ENCODE results near the gene PPIH.

DNA sequence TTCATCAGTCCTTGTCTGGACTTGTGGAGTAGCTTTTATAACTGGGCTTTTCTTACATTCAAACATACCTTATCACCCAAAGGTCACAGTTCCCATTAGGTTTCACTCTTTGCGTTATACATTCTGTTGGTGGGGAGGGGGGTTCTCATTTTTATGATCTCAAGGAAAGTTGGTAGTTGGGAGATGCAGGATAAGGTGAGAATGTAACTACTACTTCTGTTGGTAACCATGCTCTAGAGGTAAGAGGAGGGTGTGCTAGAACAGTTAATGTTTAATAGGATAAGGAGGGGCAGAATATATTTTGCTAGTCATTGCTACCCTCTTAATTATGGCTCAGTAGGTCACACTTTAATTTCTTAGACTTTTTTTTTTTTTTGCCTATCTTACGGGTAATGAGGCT lies 34.7 kb downstream of the PPIH start:
- TF ChIP-seq TOE1 (CRISPR knock-in tag; IDR thresholded peaks at IDR 0.05) (no peak), TBX2 (CRISPR knock-in tag; IDR thresholded peaks at IDR 0.05; ENCODE audit: borderline replicate concordance) (no peak), CREB1 (IDR thresholded peaks at IDR 0.05) (no peak), CREB1 (CRISPR knock-in tag; IDR thresholded peaks at IDR 0.05) (no peak), ATF3 (CRISPR knock-in tag; IDR thresholded peaks at IDR 0.05) (no peak), ZNF660 (CRISPR knock-in tag; IDR thresholded peaks at IDR 0.05; ENCODE audit: borderline replicate concordance, low read depth) (no peak), ZBTB7A (CRISPR knock-in tag; IDR thresholded peaks at IDR 0.05) (no peak), MAFG (CRISPR knock-in tag; IDR thresholded peaks at IDR 0.05) (no peak), MXI1 (IDR thresholded peaks at IDR 0.05; ENCODE audit: borderline replicate concordance, low read depth, low read length) (no peak)
- TF ChIP-seq, protein P1, sequence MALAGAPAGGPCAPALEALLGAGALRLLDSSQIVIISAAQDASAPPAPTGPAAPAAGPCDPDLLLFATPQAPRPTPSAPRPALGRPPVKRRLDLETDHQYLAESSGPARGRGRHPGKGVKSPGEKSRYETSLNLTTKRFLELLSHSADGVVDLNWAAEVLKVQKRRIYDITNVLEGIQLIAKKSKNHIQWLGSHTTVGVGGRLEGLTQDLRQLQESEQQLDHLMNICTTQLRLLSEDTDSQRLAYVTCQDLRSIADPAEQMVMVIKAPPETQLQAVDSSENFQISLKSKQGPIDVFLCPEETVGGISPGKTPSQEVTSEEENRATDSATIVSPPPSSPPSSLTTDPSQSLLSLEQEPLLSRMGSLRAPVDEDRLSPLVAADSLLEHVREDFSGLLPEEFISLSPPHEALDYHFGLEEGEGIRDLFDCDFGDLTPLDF (CRISPR knock-in tag; IDR thresholded peaks at IDR 0.05): no peak
- TF ChIP-seq, protein P2, sequence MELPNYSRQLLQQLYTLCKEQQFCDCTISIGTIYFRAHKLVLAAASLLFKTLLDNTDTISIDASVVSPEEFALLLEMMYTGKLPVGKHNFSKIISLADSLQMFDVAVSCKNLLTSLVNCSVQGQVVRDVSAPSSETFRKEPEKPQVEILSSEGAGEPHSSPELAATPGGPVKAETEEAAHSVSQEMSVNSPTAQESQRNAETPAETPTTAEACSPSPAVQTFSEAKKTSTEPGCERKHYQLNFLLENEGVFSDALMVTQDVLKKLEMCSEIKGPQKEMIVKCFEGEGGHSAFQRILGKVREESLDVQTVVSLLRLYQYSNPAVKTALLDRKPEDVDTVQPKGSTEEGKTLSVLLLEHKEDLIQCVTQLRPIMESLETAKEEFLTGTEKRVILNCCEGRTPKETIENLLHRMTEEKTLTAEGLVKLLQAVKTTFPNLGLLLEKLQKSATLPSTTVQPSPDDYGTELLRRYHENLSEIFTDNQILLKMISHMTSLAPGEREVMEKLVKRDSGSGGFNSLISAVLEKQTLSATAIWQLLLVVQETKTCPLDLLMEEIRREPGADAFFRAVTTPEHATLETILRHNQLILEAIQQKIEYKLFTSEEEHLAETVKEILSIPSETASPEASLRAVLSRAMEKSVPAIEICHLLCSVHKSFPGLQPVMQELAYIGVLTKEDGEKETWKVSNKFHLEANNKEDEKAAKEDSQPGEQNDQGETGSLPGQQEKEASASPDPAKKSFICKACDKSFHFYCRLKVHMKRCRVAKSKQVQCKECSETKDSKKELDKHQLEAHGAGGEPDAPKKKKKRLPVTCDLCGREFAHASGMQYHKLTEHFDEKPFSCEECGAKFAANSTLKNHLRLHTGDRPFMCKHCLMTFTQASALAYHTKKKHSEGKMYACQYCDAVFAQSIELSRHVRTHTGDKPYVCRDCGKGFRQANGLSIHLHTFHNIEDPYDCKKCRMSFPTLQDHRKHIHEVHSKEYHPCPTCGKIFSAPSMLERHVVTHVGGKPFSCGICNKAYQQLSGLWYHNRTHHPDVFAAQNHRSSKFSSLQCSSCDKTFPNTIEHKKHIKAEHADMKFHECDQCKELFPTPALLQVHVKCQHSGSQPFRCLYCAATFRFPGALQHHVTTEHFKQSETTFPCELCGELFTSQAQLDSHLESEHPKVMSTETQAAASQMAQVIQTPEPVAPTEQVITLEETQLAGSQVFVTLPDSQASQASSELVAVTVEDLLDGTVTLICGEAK (IDR thresholded peaks at IDR 0.05): no peak
- TF ChIP-seq, protein P2 (CRISPR knock-in tag; IDR thresholded peaks at IDR 0.05): no peak
